Neural cell (in vitro differentiated cells): ENCODE measurements around the gene RAB40AL. TPM values are rescaled to one million over a fixed set of nuclear protein-coding genes. Genes with fewer than 3 reads are reported as not detected.

Experiments
- H2AFZ ChIP-seq: fragments of 200-600, 300-800 bp; sonication (generic), shearing (Covaris generic); 2 replicates; pipeline ENCODE4 v1.6.0; 2014; ENCODE audit warnings: low read depth, mild to moderate bottlenecking, antibody characterized with exemption, low read length, moderate library complexity
- H3F3A ChIP-seq: fragments of 200-600 bp; shearing (Covaris generic); 2 replicates; pipeline ENCODE4 v1.6.1; 2016; ENCODE audit warnings: mild to moderate bottlenecking, moderate library complexity, mixed read lengths, antibody characterized with exemption, low read length; ENCODE audit not compliant: insufficient read depth, poor library complexity, severe bottlenecking
- H3K27ac ChIP-seq: fragments of 200-600, 300-800 bp; sonication (generic), shearing (Covaris generic); 2 replicates; pipeline ENCODE4 v1.5.1; 2014; ENCODE audit warnings: mild to moderate bottlenecking, low read length, moderate library complexity
- H3K27me3 ChIP-seq: fragments of 300-800, 200-600 bp; sonication (generic), shearing (Covaris generic); 2 replicates; pipeline ENCODE4 v1.6.0; 2014; ENCODE audit warnings: mild to moderate bottlenecking, low read depth, low read length, moderate library complexity; ENCODE audit not compliant: insufficient read depth
- H3K36me3 ChIP-seq: fragments of 300-800, 200-600 bp; sonication (generic), shearing (Covaris generic); 2 replicates; pipeline ENCODE4 v1.5.1; 2014; ENCODE audit warnings: mild to moderate bottlenecking, antibody characterized with exemption, low read length, moderate library complexity; ENCODE audit not compliant: insufficient read depth
- H3K4me2 ChIP-seq: fragments of 300-800, 200-600 bp; sonication (generic), shearing (Covaris generic); 2 replicates; pipeline ENCODE4 v1.6.0; 2014; ENCODE audit warnings: mild to moderate bottlenecking, low read length
- H3K4me3 ChIP-seq: fragments of 300-800, 200-600 bp; sonication (generic), shearing (Covaris generic); 2 replicates; pipeline ENCODE4 v1.5.1; 2014; ENCODE audit warnings: mild to moderate bottlenecking, low read length, moderate library complexity
- H3K79me2 ChIP-seq: fragments of 200-600 bp; shearing (Covaris generic); replicated peaks from 2 replicates; pipeline ENCODE4 v1.6.0; 2014; ENCODE audit warnings: mild to moderate bottlenecking, low read length, moderate library complexity; ENCODE audit not compliant: insufficient read depth
- H3K9ac ChIP-seq: fragments of 300-800, 200-600 bp; sonication (generic), shearing (Covaris generic); 2 replicates; pipeline ENCODE4 v1.6.1; 2016; ENCODE audit warnings: mild to moderate bottlenecking, low read length, mixed read lengths
- H3K9me2 ChIP-seq: fragments of 200-600 bp; shearing (Covaris generic); 2 replicates; pipeline ENCODE4 v1.6.1; 2016; ENCODE audit warnings: mild to moderate bottlenecking, low read length, mixed read lengths; ENCODE audit not compliant: insufficient read depth
- H3K9me3 ChIP-seq: fragments of 200-600, 300-800 bp; sonication (generic), shearing (Covaris generic); 2 replicates; pipeline ENCODE4 v1.6.1; 2016; ENCODE audit warnings: mild to moderate bottlenecking, mixed run types, low read length, moderate library complexity, mixed read lengths
- H4K20me1 ChIP-seq: fragments of 200-600 bp; shearing (Covaris generic); 2 replicates; pipeline ENCODE4 v1.6.1; 2016; ENCODE audit warnings: mild to moderate bottlenecking, mixed run types; ENCODE audit not compliant: insufficient read depth
- EP300 ChIP-seq: fragments of 450-650 bp; conservative IDR thresholded peaks from 2 replicates; pipeline ENCODE4 v1.6.1; 2014; ENCODE audit warnings: antibody characterized with exemption, mild to moderate bottlenecking, moderate library complexity; ENCODE audit not compliant: poor library complexity, severe bottlenecking
- EZH2 ChIP-seq: fragments of 200-600, 300-800 bp; shearing (Covaris generic), sonication (generic); IDR thresholded peaks from 2 replicates; pipeline ENCODE4 v1.6.1; 2014; ENCODE audit warnings: antibody characterized with exemption, low read length, borderline replicate concordance, mild to moderate bottlenecking; ENCODE audit not compliant: insufficient read depth, poor library complexity, severe bottlenecking
- MXI1 ChIP-seq: fragments of 450-650 bp; conservative IDR thresholded peaks from 2 replicates; pipeline ENCODE4 v1.6.1; 2014; ENCODE audit warnings: antibody characterized with exemption, mild to moderate bottlenecking; ENCODE audit not compliant: poor library complexity, severe bottlenecking
- POLR2AphosphoS5 ChIP-seq: IDR thresholded peaks from 2 replicates; pipeline ENCODE4 v1.6.1; 2012
- RAD21 ChIP-seq: fragments of 450-650 bp; conservative IDR thresholded peaks from 2 replicates; pipeline ENCODE4 v1.6.1; 2014; ENCODE audit warnings: antibody characterized with exemption, mild to moderate bottlenecking, moderate library complexity
- REST ChIP-seq: IDR thresholded peaks from 2 replicates; pipeline ENCODE4 v1.6.1; 2012; ENCODE audit warnings: borderline replicate concordance
- SMC3 ChIP-seq: fragments of 450-650 bp; conservative IDR thresholded peaks from 2 replicates; pipeline ENCODE4 v1.6.1; 2014; ENCODE audit warnings: antibody characterized with exemption, mild to moderate bottlenecking, moderate library complexity; ENCODE audit not compliant: poor library complexity
- TAF1 ChIP-seq: IDR thresholded peaks from 2 replicates; pipeline ENCODE4 v1.6.1; 2012; ENCODE audit warnings: low read depth
- polyA plus RNA-seq: library from polyadenylated mRNA; depleted of rRNA; stranded (reverse); fragments of >200 nt; gene quantifications from 2 replicates; pipeline ENCODE4 v1.2.3, GENCODE V29; 2014
- TF ChIP-seq, protein P1 (sequence below): fragments of 450-650 bp; IDR thresholded peaks from 2 replicates; pipeline ENCODE4 v1.5.1; 2014; ENCODE audit warnings: antibody characterized with exemption, mild to moderate bottlenecking, moderate library complexity; ENCODE audit not compliant: poor library complexity, severe bottlenecking

The RAB40AL gene
- polyA plus RNA-seq, 1 donor from 2014 or later: 0.35 TPM

DNA sequence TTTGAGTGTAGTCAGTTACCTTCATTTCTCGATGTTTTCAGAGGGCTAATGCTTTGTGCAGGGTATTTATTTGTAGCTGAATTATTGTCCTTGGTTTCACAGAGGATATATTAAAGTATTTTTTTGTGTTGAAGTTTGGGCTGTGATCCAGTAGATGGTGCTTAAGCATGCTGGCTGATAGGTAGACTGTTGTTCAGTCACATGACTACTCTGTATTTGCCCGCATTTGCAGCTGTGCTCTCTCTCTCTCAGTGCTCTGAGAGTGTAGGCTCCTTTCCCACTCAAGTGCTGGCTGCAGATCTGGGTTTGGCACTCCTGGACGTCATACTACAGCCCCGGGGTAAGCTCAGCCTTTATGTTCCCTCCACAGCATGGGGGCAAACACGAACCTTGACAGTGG is 21.7 kb downstream of the RAB40AL start:
- TF ChIP-seq, protein P1, sequence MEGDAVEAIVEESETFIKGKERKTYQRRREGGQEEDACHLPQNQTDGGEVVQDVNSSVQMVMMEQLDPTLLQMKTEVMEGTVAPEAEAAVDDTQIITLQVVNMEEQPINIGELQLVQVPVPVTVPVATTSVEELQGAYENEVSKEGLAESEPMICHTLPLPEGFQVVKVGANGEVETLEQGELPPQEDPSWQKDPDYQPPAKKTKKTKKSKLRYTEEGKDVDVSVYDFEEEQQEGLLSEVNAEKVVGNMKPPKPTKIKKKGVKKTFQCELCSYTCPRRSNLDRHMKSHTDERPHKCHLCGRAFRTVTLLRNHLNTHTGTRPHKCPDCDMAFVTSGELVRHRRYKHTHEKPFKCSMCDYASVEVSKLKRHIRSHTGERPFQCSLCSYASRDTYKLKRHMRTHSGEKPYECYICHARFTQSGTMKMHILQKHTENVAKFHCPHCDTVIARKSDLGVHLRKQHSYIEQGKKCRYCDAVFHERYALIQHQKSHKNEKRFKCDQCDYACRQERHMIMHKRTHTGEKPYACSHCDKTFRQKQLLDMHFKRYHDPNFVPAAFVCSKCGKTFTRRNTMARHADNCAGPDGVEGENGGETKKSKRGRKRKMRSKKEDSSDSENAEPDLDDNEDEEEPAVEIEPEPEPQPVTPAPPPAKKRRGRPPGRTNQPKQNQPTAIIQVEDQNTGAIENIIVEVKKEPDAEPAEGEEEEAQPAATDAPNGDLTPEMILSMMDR: no peak
- no peak for TF ChIP-seq EP300
- TF ChIP-seq RAD21: no peak
- TF ChIP-seq EZH2: no peak
- no peak for TF ChIP-seq TAF1
- Histone ChIP-seq H3K79me2 (no peaks in the 10 kb centered on the region), H4K20me1 (no peaks in the 10 kb centered on the region), H3K4me2 (no peak overlapping the region), H3F3A (no peaks in the 10 kb centered on the region), H3K9me3 (no peaks in the 10 kb centered on the region), H3K27me3 (no peaks in the 10 kb centered on the region), H3K9ac (no peak overlapping the region), H2AFZ (no peak overlapping the region), H3K9me2 (no peaks in the 10 kb centered on the region), H3K4me3 (no peak overlapping the region), H3K27ac (no peak overlapping the region), H3K36me3 (no peaks in the 10 kb centered on the region)

DNA sequence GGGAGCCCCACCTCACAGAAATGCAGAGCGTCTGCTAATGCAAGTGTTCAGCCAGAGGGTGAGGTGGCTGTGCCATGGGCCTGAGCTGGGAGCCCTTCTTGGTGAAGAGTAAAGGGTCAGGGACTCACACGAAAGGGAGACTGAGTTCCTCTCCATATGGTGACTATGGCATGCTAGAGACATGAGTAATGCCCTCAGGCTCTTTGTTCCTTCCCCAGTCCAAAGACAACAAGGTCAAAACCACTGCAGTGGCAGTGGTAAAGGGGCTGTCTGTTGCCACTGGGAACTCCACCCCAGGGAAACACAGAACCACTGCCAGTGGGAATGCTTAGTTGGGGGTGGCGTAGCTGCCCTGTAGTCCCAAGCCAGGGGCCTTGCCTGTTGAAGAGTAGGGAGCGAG is 22.4 kb downstream of the RAB40AL start:
- H3F3A ChIP-seq: no peaks in the 10 kb centered on the region
- no peaks in the 10 kb centered on the region for H3K27me3 ChIP-seq
- no peak overlapping the region for H3K4me3 ChIP-seq
- no peaks in the 10 kb centered on the region for H3K9me2 ChIP-seq
- H3K4me2 ChIP-seq: no peak overlapping the region
- no peak for TF ChIP-seq POLR2AphosphoS5
- TF ChIP-seq, protein P1: no peak
- no peak for TF ChIP-seq EZH2
- TF ChIP-seq RAD21: no peak
- no peak for TF ChIP-seq MXI1
- no peak for TF ChIP-seq SMC3
- no peak for TF ChIP-seq TAF1
- no peak for TF ChIP-seq EP300
- TF ChIP-seq REST: no peak
- no peaks in the 10 kb centered on the region for H4K20me1 ChIP-seq
- H3K9me3 ChIP-seq: no peaks in the 10 kb centered on the region
- no peaks in the 10 kb centered on the region for H3K79me2 ChIP-seq
- H3K36me3 ChIP-seq: no peaks in the 10 kb centered on the region
- H2AFZ ChIP-seq: no peak overlapping the region
- H3K27ac ChIP-seq: no peak overlapping the region
- H3K9ac ChIP-seq: no peak overlapping the region
